CD4-positive, alpha-beta T cell (primary cell): ENCODE data around the gene PSD. TPM values are rescaled to one million over a fixed set of nuclear protein-coding genes. Genes with fewer than 3 reads are reported as not detected.

Experiments
- ATAC-seq: fragments of 200-7000 bp; cut with Tn5 transposase; one replicate; pipeline ENCODE4 v1.10.0; 2022; ENCODE audit warnings: mild to moderate bottlenecking; ENCODE audit not compliant: poor library complexity
- CTCF ChIA-PET: fragments of 350-600 bp; sonication (Branson Sonifier 250); formaldehyde crosslinking; loops from one replicate; lab custom pipeline; 2021; ENCODE audit warnings: antibody characterized with exemption, inconsistent platforms; lab: Charles Lee
- POLR2A ChIA-PET: fragments of 350-600 bp; sonication (Branson Sonifier 250); formaldehyde crosslinking; loops from one replicate; lab custom pipeline; 2021; ENCODE audit warnings: antibody characterized with exemption, inconsistent platforms; lab: Charles Lee
- DNase-seq, 14 experiments: peaks; one replicate each; pipeline ENCODE4 v3.0.0-alpha.2; 2013 to 2020; ENCODE audit warnings: mixed read lengths in 2 of 14
- H3K27ac ChIP-seq, 2 donors: one replicate each; pipeline versions ENCODE4 v1.5.1 to v1.7.0; 2013; ENCODE audit warnings: low read length in 2 of 2, low read depth in 1 of 2, mild to moderate bottlenecking in 1 of 2
- H3K27me3 ChIP-seq, 2 experiments: 1 replicate in 1 of 2; 2 replicates in 1 of 2; pipeline versions ENCODE4 v1.6.1 to v1.7.0; 2013; ENCODE audit warnings: low read length in 2 of 2, control low read depth in 1 of 2, mild to moderate bottlenecking in 1 of 2, moderate library complexity in 1 of 2; ENCODE audit not compliant: insufficient read depth in 2 of 2, control insufficient read depth in 1 of 2
- H3K36me3 ChIP-seq: one replicate; pipeline ENCODE4 v1.6.1; 2013; ENCODE audit warnings: low read length, control low read depth; ENCODE audit not compliant: insufficient read depth
- H3K4me1 ChIP-seq: one replicate; pipeline ENCODE4 v1.6.1; 2013; ENCODE audit warnings: low read length, control low read depth; ENCODE audit not compliant: insufficient read depth
- H3K4me3 ChIP-seq: one replicate; pipeline ENCODE4 v1.5.1; 2013; ENCODE audit warnings: mild to moderate bottlenecking, low read length, moderate library complexity
- H3K9me3 ChIP-seq, 2 experiments: 1 replicate in 1 of 2; 2 replicates in 1 of 2; pipeline versions ENCODE4 v1.6.1 to v1.7.0; 2013; ENCODE audit warnings: low read length in 2 of 2, mild to moderate bottlenecking in 2 of 2, control low read depth in 1 of 2, moderate library complexity in 1 of 2; ENCODE audit not compliant: control insufficient read depth in 1 of 2, insufficient read depth in 1 of 2
- H3K27ac Mint-ChIP-seq: one replicate; pipeline ENCODE4 v1.8.0; 2020; ENCODE audit warnings: mixed read lengths
- H3K27me3 Mint-ChIP-seq: one replicate; pipeline ENCODE4 v1.8.0; 2021; ENCODE audit warnings: mixed read lengths
- H3K36me3 Mint-ChIP-seq: one replicate; pipeline ENCODE4 v1.8.0; 2021; ENCODE audit warnings: low read depth, mixed read lengths
- H3K4me1 Mint-ChIP-seq: one replicate; pipeline ENCODE4 v1.8.0; 2021; ENCODE audit warnings: low read depth, mixed read lengths
- H3K4me3 Mint-ChIP-seq: one replicate; pipeline ENCODE4 v1.8.0; 2020; ENCODE audit warnings: mild to moderate bottlenecking, mixed read lengths
- H3K9me3 Mint-ChIP-seq: one replicate; pipeline ENCODE4 v1.8.0; 2020; ENCODE audit warnings: mixed read lengths
- CTCF ChIP-seq: fragments of 200-600 bp; IDR thresholded peaks from one replicate; pipeline ENCODE4 v1.8.0; 2022; ENCODE audit warnings: antibody characterized with exemption, mild to moderate bottlenecking
- intact Hi-C, 2 experiments: fragments of 100-400 bp; cut with DNase I in 1 of 2; cut with micrococcal nuclease in 1 of 2; formaldehyde crosslinking; loops; one replicate each; pipeline versions ENCODE4 v1.15.1 to v1.9.0; 2023 to 2025; cut with DNase I, micrococcal nuclease
- total RNA-seq, 174 experiments: library from RNA in 2 of 174; stranded (reverse) in 2 of 174; gene quantifications; one replicate each; pipeline ENCODE4 v1.2.3 and lab custom pipeline; 2021 to 2026

The PSD gene
- total RNA-seq, 2 experiments from 2014 or later = 16.7 to 17.8 TPM

- POLR2A ChIA-PET = no interaction called here
- peak overlapping the region; percentile 27 for H3K27ac Mint-ChIP-seq
- TF ChIP-seq CTCF = no peak
Measured at GRCh38 chr10:102401735-102402511, 16.7 kb downstream of the PSD start.

DNA sequence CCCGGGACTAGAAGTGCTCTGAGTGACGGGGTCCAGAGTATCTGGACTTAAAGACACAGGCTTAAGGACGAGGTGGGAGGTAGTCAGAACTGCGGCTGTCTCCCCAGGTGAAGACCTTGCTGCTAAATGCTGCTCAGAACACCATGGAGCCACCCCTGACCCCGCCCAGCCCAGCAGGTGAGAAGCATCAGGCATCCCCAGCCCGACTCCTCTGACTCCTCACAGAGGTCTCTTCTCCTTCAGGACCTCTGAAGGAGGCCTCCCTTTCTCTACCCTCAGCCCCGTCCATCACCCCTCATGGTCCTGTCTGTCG, 17.3 kb downstream of the PSD start:
- H3K36me3 ChIP-seq = peaks cover 55% of the 10 kb centered on the region
- peaks cover 37% of the 10 kb centered on the region for H3K4me1 Mint-ChIP-seq
- no peaks in the 10 kb centered on the region for H3K27me3 ChIP-seq
- peak overlapping the region; percentile 27 for H3K27ac Mint-ChIP-seq
- peaks cover 70% of the 10 kb centered on the region for H3K36me3 Mint-ChIP-seq
- ChIA-PET CTCF (interaction anchor here (2.4 kb wide), 1 partner anchor 9 kb away, joined by 13 read pairs; no protein-coding TSS in a partner anchor), POLR2A (no interaction called here)
- peak overlapping the region; percentile 34 for H3K4me3 Mint-ChIP-seq
- TF ChIP-seq CTCF = no peak
- DNase-seq (peak in 1 of 14 experiments; percentile 52), ATAC-seq (no peak)
- H3K27ac ChIP-seq = no peak overlapping the region
- no peaks in the 10 kb centered on the region for H3K9me3 Mint-ChIP-seq
- H3K4me3 ChIP-seq = no peak overlapping the region
- peaks cover 4% of the 10 kb centered on the region for H3K27me3 Mint-ChIP-seq
- H3K4me1 ChIP-seq = peaks cover 48% of the 10 kb centered on the region
- no peaks in the 10 kb centered on the region for H3K9me3 ChIP-seq
- intact Hi-C loops = no loop called here

More at GRCh38 chr10:102401735-102402511, 16.7 kb downstream of the PSD start:
- peak in 1 of 14 experiments; percentile 8 for DNase-seq
- ATAC-seq = no peak
- peaks cover 4% of the 10 kb centered on the region for H3K27me3 Mint-ChIP-seq
- no peaks in the 10 kb centered on the region for H3K9me3 Mint-ChIP-seq
- peak overlapping the region; percentile 34 for H3K4me3 Mint-ChIP-seq
- peaks cover 34% of the 10 kb centered on the region for H3K4me1 Mint-ChIP-seq
- Histone ChIP-seq H3K9me3 (no peaks in the 10 kb centered on the region), H3K27me3 (no peaks in the 10 kb centered on the region), H3K4me1 (peaks cover 42% of the 10 kb centered on the region), H3K27ac (no peak overlapping the region), H3K4me3 (no peak overlapping the region), H3K36me3 (peaks cover 49% of the 10 kb centered on the region)
- CTCF ChIA-PET = no interaction called here
- intact Hi-C loops = no loop called here
- peaks cover 64% of the 10 kb centered on the region for H3K36me3 Mint-ChIP-seq

GRCh38 chr10:102400598-102401341, 17.8 kb downstream of the PSD start:
- Histone ChIP-seq H3K27ac (no peak overlapping the region), H3K9me3 (no peaks in the 10 kb centered on the region), H3K36me3 (peaks cover 57% of the 10 kb centered on the region), H3K27me3 (no peaks in the 10 kb centered on the region), H3K4me1 (peaks cover 53% of the 10 kb centered on the region), H3K4me3 (no peak overlapping the region)
- H3K27me3 Mint-ChIP-seq = peaks cover 3% of the 10 kb centered on the region
- peaks cover 38% of the 10 kb centered on the region for H3K4me1 Mint-ChIP-seq
- H3K9me3 Mint-ChIP-seq = no peaks in the 10 kb centered on the region
- ChIA-PET CTCF (interaction anchor here (2.3 to 2.4 kb wide), 3 partner anchors 9 to 50 kb away, joined by 7 to 13 read pairs (median 8); no protein-coding TSS in a partner anchor), POLR2A (interaction anchor here (0.6 to 4.1 kb wide), 6 partner anchors 9 to 170 kb away, joined by 4 to 34 read pairs (median 14); partner anchors contain the start of genes C10orf95 and FBXL15)
- intact Hi-C loops = no loop called here
- H3K27ac Mint-ChIP-seq = peak overlapping the region; percentile 100
- peaks cover 70% of the 10 kb centered on the region for H3K36me3 Mint-ChIP-seq
- ATAC-seq (no peak), DNase-seq (peak in 1 of 14 experiments; percentile 49)
- no peak for TF ChIP-seq CTCF
- H3K4me3 Mint-ChIP-seq = no peak overlapping the region
